ENCODE data around the gene RANBP10. TPM values are rescaled to one million over a fixed set of nuclear protein-coding genes. Genes with fewer than 3 reads are reported as not detected.

Gene RANBP10
- total RNA-seq, 5 donors from 2014 or later (not counting 1 experiment from before 2014, with no cell fraction given) = 21.9 to 29.3 (median 24.5) TPM

GRCh38 chr16:67729636-67730248, 76.6 kb downstream of the RANBP10 start:
- DNase-seq (no peak), ATAC-seq (replicated peaks in 1 of 4) (no peak)
- H3K27me3 ChIP-seq (replicated peaks in 1 of 2; ENCODE audit: control insufficient read depth in 2 of 2, extremely low read depth in 1 of 2, insufficient read depth in 2 of 2, low read length in 1 of 2) = no peaks in the 10 kb centered on the region
- peaks cover 26 to 78% of the 10 kb centered on the region in 2 donors for H3K36me3 ChIP-seq (ENCODE audit: control insufficient read depth in 2 of 2, extremely low read depth in 1 of 2, insufficient read depth in 1 of 2, low read length in 1 of 2)
- no peaks in the 10 kb centered on the region for H3K4me1 ChIP-seq (ENCODE audit: control insufficient read depth in 1 of 2, extremely low read depth in 1 of 2, insufficient read depth in 2 of 2, low read length in 2 of 2)
- no peak overlapping the region for H3K27ac ChIP-seq (ENCODE audit: low read length)
- POLR2A ChIA-PET = no interaction called here
- Mint-ChIP-seq H3K27ac (no peak overlapping the region), H3K36me3 (peaks cover 43% of the 10 kb centered on the region), H3K4me1 (no peaks in the 10 kb centered on the region), H3K27me3 (no peaks in the 10 kb centered on the region), H3K4me3 (no peak overlapping the region), H3K9me3 (no peaks in the 10 kb centered on the region)
- CTCF ChIA-PET = no interaction called here
- WGBS (ENCODE audit: insufficient coverage) = 100% methylated on average over 4 of the region's 14 CpGs
- H3K4me3 ChIP-seq (ENCODE audit: control insufficient read depth in 1 of 2, extremely low read depth in 1 of 2, low read length in 1 of 2) = no peak overlapping the region
- H3K9me3 ChIP-seq = no peaks in the 10 kb centered on the region

- H3K27me3 ChIP-seq (replicated peaks in 1 of 2; ENCODE audit: control insufficient read depth in 2 of 2, extremely low read depth in 1 of 2, insufficient read depth in 2 of 2, low read length in 1 of 2) = no peaks in the 10 kb centered on the region
- H3K9me3 ChIP-seq = no peaks in the 10 kb centered on the region
- no peak overlapping the region for H3K27ac ChIP-seq (ENCODE audit: low read length)
- 95% methylated on average over 12 of the region's 22 CpGs for WGBS (ENCODE audit: insufficient coverage)
- no peak overlapping the region for H3K4me3 Mint-ChIP-seq
- H3K9me3 Mint-ChIP-seq = no peaks in the 10 kb centered on the region
- DNase-seq = no peak
- ChIA-PET POLR2A (no interaction called here), CTCF (no interaction called here)
- no peaks in the 10 kb centered on the region for H3K4me1 Mint-ChIP-seq
- ATAC-seq (replicated peaks in 1 of 4) = no peak
- H3K27me3 Mint-ChIP-seq = no peaks in the 10 kb centered on the region
- peaks cover 38% of the 10 kb centered on the region for H3K36me3 Mint-ChIP-seq
- no peak overlapping the region for H3K27ac Mint-ChIP-seq
- H3K36me3 ChIP-seq (ENCODE audit: control insufficient read depth in 2 of 2, extremely low read depth in 1 of 2, insufficient read depth in 1 of 2, low read length in 1 of 2) = peaks cover 21 to 76% of the 10 kb centered on the region in 2 donors
- no peaks in the 10 kb centered on the region for H3K4me1 ChIP-seq (ENCODE audit: control insufficient read depth in 1 of 2, extremely low read depth in 1 of 2, insufficient read depth in 2 of 2, low read length in 2 of 2)
- H3K4me3 ChIP-seq (ENCODE audit: control insufficient read depth in 1 of 2, extremely low read depth in 1 of 2, low read length in 1 of 2) = no peak overlapping the region
These were observed 78.6 kb downstream of the RANBP10 start for GRCh38 chr16:67727521-67728485.

GRCh38 chr16:67726106-67727034, 80.0 kb downstream of the RANBP10 start:
- no peak for ATAC-seq (replicated peaks in 1 of 4)
- H3K9me3 Mint-ChIP-seq = no peaks in the 10 kb centered on the region
- no peaks in the 10 kb centered on the region for H3K4me1 Mint-ChIP-seq
- no peak overlapping the region for H3K4me3 Mint-ChIP-seq
- no peaks in the 10 kb centered on the region for H3K4me1 ChIP-seq (ENCODE audit: control insufficient read depth in 1 of 2, extremely low read depth in 1 of 2, insufficient read depth in 2 of 2, low read length in 2 of 2)
- H3K27ac ChIP-seq (ENCODE audit: low read length) = no peak overlapping the region
- no peak overlapping the region for H3K27ac Mint-ChIP-seq
- peaks cover 13 to 66% of the 10 kb centered on the region in 2 donors for H3K36me3 ChIP-seq (ENCODE audit: control insufficient read depth in 2 of 2, extremely low read depth in 1 of 2, insufficient read depth in 1 of 2, low read length in 1 of 2)
- ChIA-PET POLR2A (no interaction called here), CTCF (no interaction called here)
- H3K36me3 Mint-ChIP-seq = peaks cover 35% of the 10 kb centered on the region
- 100% methylated on average over 5 of the region's 8 CpGs for WGBS (ENCODE audit: insufficient coverage)
- no peaks in the 10 kb centered on the region for H3K27me3 ChIP-seq (replicated peaks in 1 of 2; ENCODE audit: control insufficient read depth in 2 of 2, extremely low read depth in 1 of 2, insufficient read depth in 2 of 2, low read length in 1 of 2)
- no peak for DNase-seq
- H3K9me3 ChIP-seq = no peaks in the 10 kb centered on the region
- no peaks in the 10 kb centered on the region for H3K27me3 Mint-ChIP-seq
- no peak overlapping the region for H3K4me3 ChIP-seq (ENCODE audit: control insufficient read depth in 1 of 2, extremely low read depth in 1 of 2, low read length in 1 of 2)

GRCh38 chr16:67723911-67724305, 82.5 kb downstream of the RANBP10 start:
- Histone ChIP-seq H3K27me3 (replicated peaks in 1 of 2; ENCODE audit: control insufficient read depth in 2 of 2, extremely low read depth in 1 of 2, insufficient read depth in 2 of 2, low read length in 1 of 2) (no peaks in the 10 kb centered on the region), H3K4me3 (ENCODE audit: control insufficient read depth in 1 of 2, extremely low read depth in 1 of 2, low read length in 1 of 2) (no peak overlapping the region), H3K9me3 (no peaks in the 10 kb centered on the region), H3K27ac (ENCODE audit: low read length) (no peak overlapping the region), H3K4me1 (ENCODE audit: control insufficient read depth in 1 of 2, extremely low read depth in 1 of 2, insufficient read depth in 2 of 2, low read length in 2 of 2) (peaks cover 5 to 11% of the 10 kb centered on the region in 2 experiments), H3K36me3 (ENCODE audit: control insufficient read depth in 2 of 2, extremely low read depth in 1 of 2, insufficient read depth in 1 of 2, low read length in 1 of 2) (peaks cover 5 to 42% of the 10 kb centered on the region in 2 donors)
- Mint-ChIP-seq H3K36me3 (peaks cover 17% of the 10 kb centered on the region), H3K27me3 (no peaks in the 10 kb centered on the region), H3K4me1 (peaks cover 12 to 23% (median 21%) of the 10 kb centered on the region in 3 donors), H3K4me3 (no peak overlapping the region), H3K9me3 (no peaks in the 10 kb centered on the region), H3K27ac (no peak overlapping the region)
- no peak for DNase-seq
- ChIA-PET CTCF (no interaction called here), POLR2A (no interaction called here)
- no peak for ATAC-seq (replicated peaks in 1 of 4)
- 91% methylated on average over 3 of the region's 5 CpGs for WGBS (ENCODE audit: insufficient coverage)

DNA sequence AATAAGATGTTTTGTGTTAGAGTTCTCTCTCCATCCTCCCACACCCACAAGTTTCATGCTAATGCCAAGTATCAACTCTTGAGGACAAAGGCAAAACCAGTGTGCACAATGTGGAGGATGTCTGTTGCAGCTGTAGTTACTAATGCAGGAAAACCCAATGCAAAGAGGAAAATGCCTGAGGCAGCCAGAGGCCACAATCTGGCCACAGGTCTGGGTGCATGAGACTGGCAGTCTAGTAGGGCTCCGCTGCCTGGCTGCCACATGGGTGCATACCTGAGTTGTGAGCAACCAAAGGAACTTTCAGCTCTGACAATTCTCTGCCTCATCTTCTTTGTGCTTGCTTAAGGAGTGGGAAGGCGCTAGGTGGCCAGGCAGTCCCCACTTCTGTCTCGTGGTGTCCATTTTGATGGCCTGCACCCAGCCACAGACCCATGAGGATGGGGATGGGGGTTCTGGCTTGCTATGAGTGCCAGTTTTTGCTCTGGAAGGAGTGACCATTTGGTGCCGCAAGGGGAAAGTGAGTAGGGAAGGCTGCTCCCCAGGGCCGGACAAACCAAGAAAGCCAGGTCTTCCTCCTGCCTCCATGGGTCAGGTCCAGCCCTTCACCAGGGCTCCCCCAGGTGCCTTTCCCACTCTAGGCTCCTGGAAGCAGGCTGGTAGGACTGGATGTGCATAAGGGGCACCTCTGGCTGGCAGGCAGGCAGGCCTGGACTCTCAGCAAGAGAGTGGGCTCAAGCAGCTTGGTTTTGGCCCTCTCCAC, 83.0 kb downstream of the RANBP10 start:
- peaks cover 16 to 29% (median 26%) of the 10 kb centered on the region in 3 donors for H3K4me1 Mint-ChIP-seq
- no peak for ATAC-seq (replicated peaks in 1 of 4)
- Histone ChIP-seq H3K27ac (ENCODE audit: low read length) (no peak overlapping the region), H3K4me1 (ENCODE audit: control insufficient read depth in 1 of 2, extremely low read depth in 1 of 2, insufficient read depth in 2 of 2, low read length in 2 of 2) (peaks cover 7 to 16% of the 10 kb centered on the region in 2 experiments), H3K36me3 (ENCODE audit: control insufficient read depth in 2 of 2, extremely low read depth in 1 of 2, insufficient read depth in 1 of 2, low read length in 1 of 2) (peaks cover 3 to 36% of the 10 kb centered on the region in 2 donors), H3K9me3 (no peaks in the 10 kb centered on the region), H3K27me3 (replicated peaks in 1 of 2; ENCODE audit: control insufficient read depth in 2 of 2, extremely low read depth in 1 of 2, insufficient read depth in 2 of 2, low read length in 1 of 2) (no peaks in the 10 kb centered on the region), H3K4me3 (ENCODE audit: control insufficient read depth in 1 of 2, extremely low read depth in 1 of 2, low read length in 1 of 2) (no peak overlapping the region)
- no peaks in the 10 kb centered on the region for H3K27me3 Mint-ChIP-seq
- H3K27ac Mint-ChIP-seq = peak overlapping the region in 1 of 2 donors; percentile 31
- DNase-seq = no peak
- WGBS (ENCODE audit: insufficient coverage) = 100% methylated on average over 3 of the region's 5 CpGs
- no peaks in the 10 kb centered on the region for H3K9me3 Mint-ChIP-seq
- CTCF ChIA-PET = no interaction called here
- POLR2A ChIA-PET = no interaction called here
- no peak overlapping the region for H3K4me3 Mint-ChIP-seq
- H3K36me3 Mint-ChIP-seq = peaks cover 13% of the 10 kb centered on the region

All from T-cell (primary cell).